Retinal pigment epithelial cell (primary cell): ENCODE measurements around the gene MMP3.
"Not testable (repeated sequence)": the region's sequence is repeated elsewhere in the genome, so short reads cannot be mapped to it uniquely, and the experiment has no call there.

Source experiments
- DNase-seq: peaks from one replicate; pipeline ENCODE4 v3.0.0-alpha.2; 2010; ENCODE audit warnings: low read depth
- H3K4me3 ChIP-seq: 2 replicates; pipeline ENCODE4 v1.5.1; 2011; ENCODE audit warnings: mild to moderate bottlenecking, low read length, control low read depth, moderate library complexity
- CTCF ChIP-seq: conservative IDR thresholded peaks from 2 replicates; pipeline ENCODE4 v1.5.1; 2011; ENCODE audit warnings: low read depth, low read length, control low read depth, inconsistent platforms

Gene MMP3

GRCh38 chr11:102874852-102875251 is 31.4 kb upstream of the MMP3 start, which contains the start of gene MMP12:
TSS of gene MMP12 (minus strand) at chr11:102874982. CDS start at chr11:102874937, 45 bp downstream.
- TF ChIP-seq CTCF: no peak
- DNase-seq: no peak
- no peak within 1 kb of the TSS for H3K4me3 ChIP-seq

- DNase-seq, H3K4me3 ChIP-seq: not testable (repeated sequence)
Measured at GRCh38 chr11:102869354-102869964, 26.1 kb upstream of the MMP3 start.

GRCh38 chr11:102868339-102868738 is 24.9 kb upstream of the MMP3 start:
- DNase-seq: peak; percentile 28
- H3K4me3 ChIP-seq: no peak overlapping the region
- no peak for TF ChIP-seq CTCF

- no peak overlapping the region for H3K4me3 ChIP-seq
- no peak for DNase-seq
- no peak for TF ChIP-seq CTCF
Measured at GRCh38 chr11:102864724-102865123, 21.3 kb upstream of the MMP3 start.

GRCh38 chr11:102853956-102854355 is 10.5 kb upstream of the MMP3 start:
- H3K4me3 ChIP-seq: no peak overlapping the region
- DNase-seq: no peak
- no peak for TF ChIP-seq CTCF

GRCh38 chr11:102853055-102853454 is 9.6 kb upstream of the MMP3 start:
- no peak for DNase-seq
- no peak overlapping the region for H3K4me3 ChIP-seq
- no peak for TF ChIP-seq CTCF

GRCh38 chr11:102850973-102851745 is 7.8 kb upstream of the MMP3 start:
- no peak for DNase-seq
- H3K4me3 ChIP-seq: no peak overlapping the region
- TF ChIP-seq CTCF: no peak
